Activated naive CD4-positive, alpha-beta T cell treated with anti-CD3 and anti-CD28 coated beads, Interleukin-2, amount 50 U/mL, for 24 hours (primary cell): Measurements from ENCODE around the gene ZNF367.
"Not testable (repeated sequence)": the region's sequence is repeated elsewhere in the genome, so short reads cannot be mapped to it uniquely, and the experiment has no call there.

Experiments used
- H3K27ac Mint-ChIP-seq: one replicate; pipeline ENCODE4 v1.8.0; 2021; ENCODE audit warnings: mild to moderate bottlenecking, mixed read lengths
- H3K27me3 Mint-ChIP-seq: one replicate; pipeline ENCODE4 v1.8.0; 2021; ENCODE audit warnings: mixed read lengths
- H3K36me3 Mint-ChIP-seq: one replicate; pipeline ENCODE4 v1.8.0; 2021; ENCODE audit warnings: mixed read lengths
- H3K4me1 Mint-ChIP-seq: one replicate; pipeline ENCODE4 v1.8.0; 2021; ENCODE audit warnings: mixed read lengths
- H3K4me3 Mint-ChIP-seq: one replicate; pipeline ENCODE4 v1.8.0; 2021; ENCODE audit warnings: mild to moderate bottlenecking, mixed read lengths
- H3K9me3 Mint-ChIP-seq: one replicate; pipeline ENCODE4 v1.8.0; 2021; ENCODE audit warnings: mixed read lengths

ZNF367 gene

GRCh38 chr9:96392263-96392662 is 25.9 kb downstream of the ZNF367 start:
- H3K4me1 Mint-ChIP-seq: peaks cover 4% of the 10 kb centered on the region
- H3K4me3 Mint-ChIP-seq: no peak overlapping the region
- H3K36me3 Mint-ChIP-seq: peaks cover 5% of the 10 kb centered on the region
- H3K9me3 Mint-ChIP-seq: no peaks in the 10 kb centered on the region
- no peaks in the 10 kb centered on the region for H3K27me3 Mint-ChIP-seq
- no peak overlapping the region for H3K27ac Mint-ChIP-seq

GRCh38 chr9:96391021-96391765 is 27.0 kb downstream of the ZNF367 start:
- peaks cover 5% of the 10 kb centered on the region for H3K36me3 Mint-ChIP-seq
- H3K27me3 Mint-ChIP-seq: no peaks in the 10 kb centered on the region
- peaks cover 4% of the 10 kb centered on the region for H3K4me1 Mint-ChIP-seq
- H3K4me3 Mint-ChIP-seq: no peak overlapping the region
- H3K27ac Mint-ChIP-seq: no peak overlapping the region
- H3K9me3 Mint-ChIP-seq: no peaks in the 10 kb centered on the region

GRCh38 chr9:96388144-96388543 is 30.0 kb downstream of the ZNF367 start:
- no peaks in the 10 kb centered on the region for H3K9me3 Mint-ChIP-seq
- no peak overlapping the region for H3K27ac Mint-ChIP-seq
- H3K27me3 Mint-ChIP-seq: no peaks in the 10 kb centered on the region
- no peak overlapping the region for H3K4me3 Mint-ChIP-seq
- peaks cover 10% of the 10 kb centered on the region for H3K4me1 Mint-ChIP-seq
- peaks cover 3% of the 10 kb centered on the region for H3K36me3 Mint-ChIP-seq

- H3K9me3 Mint-ChIP-seq: no peaks in the 10 kb centered on the region
- H3K27me3 Mint-ChIP-seq: no peaks in the 10 kb centered on the region
- no peaks in the 10 kb centered on the region for H3K36me3 Mint-ChIP-seq
- H3K4me1 Mint-ChIP-seq: peaks cover 26% of the 10 kb centered on the region
- no peak overlapping the region for H3K27ac Mint-ChIP-seq
- H3K4me3 Mint-ChIP-seq: no peak overlapping the region
These were observed 32.0 kb downstream of the ZNF367 start for GRCh38 chr9:96386157-96386556.

- H3K4me1 Mint-ChIP-seq: peaks cover 30% of the 10 kb centered on the region
- no peaks in the 10 kb centered on the region for H3K9me3 Mint-ChIP-seq
- H3K4me3 Mint-ChIP-seq: peak within 1 kb of the TSS; percentile 87
- no peaks in the 10 kb centered on the region for H3K27me3 Mint-ChIP-seq
- H3K27ac Mint-ChIP-seq: peak within 1 kb of the TSS; percentile 71
- H3K36me3 Mint-ChIP-seq: no peaks in the 10 kb centered on the region
These were observed 34.8 kb downstream of the ZNF367 start, which contains the start of gene SLC35D2 for GRCh38 chr9:96383165-96383942. TSS of gene SLC35D2 (minus strand) at chr9:96383711. CDS start at chr9:96383634, 77 bp downstream.

GRCh38 chr9:96382839-96383164 is 35.4 kb downstream of the ZNF367 start:
- peak overlapping the region; percentile 17 for H3K27ac Mint-ChIP-seq
- peaks cover 30% of the 10 kb centered on the region for H3K4me1 Mint-ChIP-seq
- H3K9me3 Mint-ChIP-seq: no peaks in the 10 kb centered on the region

GRCh38 chr9:96382175-96382574 is 36.0 kb downstream of the ZNF367 start:
- H3K36me3 Mint-ChIP-seq: no peaks in the 10 kb centered on the region
- peaks cover 36% of the 10 kb centered on the region for H3K4me1 Mint-ChIP-seq
- no peak overlapping the region for H3K4me3 Mint-ChIP-seq
- no peak overlapping the region for H3K27ac Mint-ChIP-seq
- H3K9me3 Mint-ChIP-seq: no peaks in the 10 kb centered on the region
- no peaks in the 10 kb centered on the region for H3K27me3 Mint-ChIP-seq

More at GRCh38 chr9:96382839-96383164, 35.4 kb downstream of the ZNF367 start:
- Mint-ChIP-seq H3K4me3 (peak overlapping the region; percentile 79), H3K36me3 (no peaks in the 10 kb centered on the region), H3K27me3 (no peaks in the 10 kb centered on the region)

- no peak overlapping the region for H3K4me3 Mint-ChIP-seq
- H3K9me3 Mint-ChIP-seq: no peaks in the 10 kb centered on the region
- H3K4me1 Mint-ChIP-seq: peaks cover 36% of the 10 kb centered on the region
- no peaks in the 10 kb centered on the region for H3K36me3 Mint-ChIP-seq
- no peak overlapping the region for H3K27ac Mint-ChIP-seq
- H3K27me3 Mint-ChIP-seq: no peaks in the 10 kb centered on the region
These were observed 36.5 kb downstream of the ZNF367 start for GRCh38 chr9:96381696-96382095.

GRCh38 chr9:96381125-96381524 is 37.0 kb downstream of the ZNF367 start:
- Mint-ChIP-seq H3K27ac (no peak overlapping the region), H3K4me3 (no peak overlapping the region), H3K4me1 (peaks cover 36% of the 10 kb centered on the region), H3K9me3 (no peaks in the 10 kb centered on the region), H3K36me3 (no peaks in the 10 kb centered on the region), H3K27me3 (no peaks in the 10 kb centered on the region)

- Mint-ChIP-seq H3K27me3 (no peaks in the 10 kb centered on the region), H3K4me3 (no peak overlapping the region), H3K36me3 (no peaks in the 10 kb centered on the region), H3K27ac (no peak overlapping the region), H3K4me1 (peaks cover 36% of the 10 kb centered on the region), H3K9me3 (no peaks in the 10 kb centered on the region)
These were observed 38.7 kb downstream of the ZNF367 start for GRCh38 chr9:96379461-96379860.

- H3K27ac Mint-ChIP-seq: no peak overlapping the region
- peaks cover 30% of the 10 kb centered on the region for H3K4me1 Mint-ChIP-seq
- no peaks in the 10 kb centered on the region for H3K36me3 Mint-ChIP-seq
- H3K27me3 Mint-ChIP-seq: no peaks in the 10 kb centered on the region
- H3K4me3 Mint-ChIP-seq: no peak overlapping the region
- H3K9me3 Mint-ChIP-seq: no peaks in the 10 kb centered on the region
These were observed 40.0 kb downstream of the ZNF367 start for GRCh38 chr9:96378187-96378586.

- Mint-ChIP-seq H3K4me3 (no peak overlapping the region), H3K4me1 (peaks cover 23% of the 10 kb centered on the region), H3K27ac (no peak overlapping the region), H3K27me3 (no peaks in the 10 kb centered on the region), H3K9me3 (no peaks in the 10 kb centered on the region), H3K36me3 (no peaks in the 10 kb centered on the region)
These were observed 41.0 kb downstream of the ZNF367 start for GRCh38 chr9:96376891-96377874.

GRCh38 chr9:96375507-96375906 is 42.7 kb downstream of the ZNF367 start:
- not testable (repeated sequence) for H3K27me3 Mint-ChIP-seq, H3K27ac Mint-ChIP-seq, H3K36me3 Mint-ChIP-seq, H3K4me3 Mint-ChIP-seq, H3K9me3 Mint-ChIP-seq
- H3K4me1 Mint-ChIP-seq: peaks cover 11% of the 10 kb centered on the region

- Mint-ChIP-seq H3K9me3 (no peaks in the 10 kb centered on the region), H3K4me1 (no peaks in the 10 kb centered on the region), H3K4me3 (no peak overlapping the region), H3K36me3 (peaks cover 6% of the 10 kb centered on the region), H3K27ac (no peak overlapping the region), H3K27me3 (no peaks in the 10 kb centered on the region)
These were observed 50.2 kb downstream of the ZNF367 start for GRCh38 chr9:96367943-96368342.

GRCh38 chr9:96363175-96363967 is 54.8 kb downstream of the ZNF367 start:
- Mint-ChIP-seq H3K4me1 (no peaks in the 10 kb centered on the region), H3K9me3 (no peaks in the 10 kb centered on the region), H3K27ac (no peak overlapping the region), H3K36me3 (peaks cover 8% of the 10 kb centered on the region), H3K4me3 (no peak overlapping the region), H3K27me3 (no peaks in the 10 kb centered on the region)
